ENCODE measurements around the gene TMC4.

DNA sequence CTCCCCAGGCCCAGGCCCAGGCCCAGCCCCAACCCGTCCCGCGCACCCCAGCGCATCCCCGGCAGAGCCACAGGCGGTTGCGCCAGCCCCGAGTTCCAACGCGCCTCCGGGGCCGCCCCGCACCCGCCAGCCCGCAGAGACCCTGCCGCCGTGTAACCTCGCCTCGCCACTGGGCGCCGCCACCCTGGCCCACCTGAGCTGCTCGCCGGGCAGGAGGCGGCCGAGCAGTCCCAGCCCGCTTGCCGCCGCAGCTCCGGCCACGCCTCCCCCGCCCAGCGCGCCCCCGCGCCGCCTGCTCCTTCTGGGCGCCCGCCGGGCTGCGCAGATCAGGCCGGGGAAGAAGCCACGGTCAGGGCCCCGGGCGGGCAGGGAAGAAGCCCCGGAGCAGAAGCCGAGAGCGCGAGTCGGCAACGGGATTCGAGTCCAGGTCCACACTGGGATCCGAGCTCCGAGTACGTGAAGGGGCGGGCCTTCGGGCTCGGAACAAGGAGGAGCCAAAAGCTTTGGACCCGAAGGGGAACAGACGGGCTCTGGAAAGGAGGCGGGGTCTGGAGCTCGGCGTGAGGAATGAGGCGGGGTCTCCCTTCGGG is 16.3 kb upstream of the TMC4 start, which contains the start of gene MBOAT7:
- no peak for TF ChIP-seq EZH2 (IDR thresholded peaks at IDR 0.05; ENCODE audit: low read depth)
- TF ChIP-seq, protein P1, sequence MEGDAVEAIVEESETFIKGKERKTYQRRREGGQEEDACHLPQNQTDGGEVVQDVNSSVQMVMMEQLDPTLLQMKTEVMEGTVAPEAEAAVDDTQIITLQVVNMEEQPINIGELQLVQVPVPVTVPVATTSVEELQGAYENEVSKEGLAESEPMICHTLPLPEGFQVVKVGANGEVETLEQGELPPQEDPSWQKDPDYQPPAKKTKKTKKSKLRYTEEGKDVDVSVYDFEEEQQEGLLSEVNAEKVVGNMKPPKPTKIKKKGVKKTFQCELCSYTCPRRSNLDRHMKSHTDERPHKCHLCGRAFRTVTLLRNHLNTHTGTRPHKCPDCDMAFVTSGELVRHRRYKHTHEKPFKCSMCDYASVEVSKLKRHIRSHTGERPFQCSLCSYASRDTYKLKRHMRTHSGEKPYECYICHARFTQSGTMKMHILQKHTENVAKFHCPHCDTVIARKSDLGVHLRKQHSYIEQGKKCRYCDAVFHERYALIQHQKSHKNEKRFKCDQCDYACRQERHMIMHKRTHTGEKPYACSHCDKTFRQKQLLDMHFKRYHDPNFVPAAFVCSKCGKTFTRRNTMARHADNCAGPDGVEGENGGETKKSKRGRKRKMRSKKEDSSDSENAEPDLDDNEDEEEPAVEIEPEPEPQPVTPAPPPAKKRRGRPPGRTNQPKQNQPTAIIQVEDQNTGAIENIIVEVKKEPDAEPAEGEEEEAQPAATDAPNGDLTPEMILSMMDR (conservative IDR thresholded peaks at IDR 0.05) = no peak; the same call in 1 of the 2 replicates

Measured in PC-9 (cell line).